Suppressor macrophage treated with lipopolysaccharide for 1 hour (primary cell): ENCODE results near the gene TNS4.
"Not testable (repeated sequence)": the region's sequence is repeated elsewhere in the genome, so short reads cannot be mapped to it uniquely, and the experiment has no call there.

ENCODE experiments used
- DNase-seq, 3 donors: peaks; one replicate each; pipeline ENCODE4 v3.0.0-alpha.2; 2020 to 2022

TNS4 gene, protein sequence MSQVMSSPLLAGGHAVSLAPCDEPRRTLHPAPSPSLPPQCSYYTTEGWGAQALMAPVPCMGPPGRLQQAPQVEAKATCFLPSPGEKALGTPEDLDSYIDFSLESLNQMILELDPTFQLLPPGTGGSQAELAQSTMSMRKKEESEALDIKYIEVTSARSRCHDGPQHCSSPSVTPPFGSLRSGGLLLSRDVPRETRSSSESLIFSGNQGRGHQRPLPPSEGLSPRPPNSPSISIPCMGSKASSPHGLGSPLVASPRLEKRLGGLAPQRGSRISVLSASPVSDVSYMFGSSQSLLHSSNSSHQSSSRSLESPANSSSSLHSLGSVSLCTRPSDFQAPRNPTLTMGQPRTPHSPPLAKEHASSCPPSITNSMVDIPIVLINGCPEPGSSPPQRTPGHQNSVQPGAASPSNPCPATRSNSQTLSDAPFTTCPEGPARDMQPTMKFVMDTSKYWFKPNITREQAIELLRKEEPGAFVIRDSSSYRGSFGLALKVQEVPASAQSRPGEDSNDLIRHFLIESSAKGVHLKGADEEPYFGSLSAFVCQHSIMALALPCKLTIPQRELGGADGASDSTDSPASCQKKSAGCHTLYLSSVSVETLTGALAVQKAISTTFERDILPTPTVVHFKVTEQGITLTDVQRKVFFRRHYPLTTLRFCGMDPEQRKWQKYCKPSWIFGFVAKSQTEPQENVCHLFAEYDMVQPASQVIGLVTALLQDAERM

GRCh38 chr17:40501499-40501911 is at the start of gene TNS4:
Gene TNS4 (minus strand): TSS chr17:40501623. CDS start chr17:40496425, 5,198 bp downstream.
- no peak for DNase-seq

DNA sequence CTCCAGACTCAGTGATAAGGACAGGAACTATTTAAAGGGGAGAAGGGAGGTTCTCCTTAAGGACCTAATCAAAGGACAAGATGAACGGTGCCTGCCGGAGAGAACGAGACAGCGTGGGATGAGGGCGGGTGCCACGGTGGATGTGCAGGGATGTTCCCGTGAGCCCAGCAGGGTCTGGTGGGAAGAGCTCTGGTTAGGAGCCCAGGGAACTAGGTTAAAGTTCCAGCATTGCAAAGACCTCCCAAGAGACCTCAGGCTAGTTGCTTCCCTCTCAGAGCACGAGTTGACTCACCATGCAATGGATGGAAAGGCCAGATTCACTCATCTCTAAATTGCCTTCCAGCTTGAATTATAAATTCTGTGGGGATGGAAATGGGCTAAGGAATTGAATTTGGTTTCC is 49.2 kb upstream of the TNS4 start:
- DNase-seq = no peak

DNA sequence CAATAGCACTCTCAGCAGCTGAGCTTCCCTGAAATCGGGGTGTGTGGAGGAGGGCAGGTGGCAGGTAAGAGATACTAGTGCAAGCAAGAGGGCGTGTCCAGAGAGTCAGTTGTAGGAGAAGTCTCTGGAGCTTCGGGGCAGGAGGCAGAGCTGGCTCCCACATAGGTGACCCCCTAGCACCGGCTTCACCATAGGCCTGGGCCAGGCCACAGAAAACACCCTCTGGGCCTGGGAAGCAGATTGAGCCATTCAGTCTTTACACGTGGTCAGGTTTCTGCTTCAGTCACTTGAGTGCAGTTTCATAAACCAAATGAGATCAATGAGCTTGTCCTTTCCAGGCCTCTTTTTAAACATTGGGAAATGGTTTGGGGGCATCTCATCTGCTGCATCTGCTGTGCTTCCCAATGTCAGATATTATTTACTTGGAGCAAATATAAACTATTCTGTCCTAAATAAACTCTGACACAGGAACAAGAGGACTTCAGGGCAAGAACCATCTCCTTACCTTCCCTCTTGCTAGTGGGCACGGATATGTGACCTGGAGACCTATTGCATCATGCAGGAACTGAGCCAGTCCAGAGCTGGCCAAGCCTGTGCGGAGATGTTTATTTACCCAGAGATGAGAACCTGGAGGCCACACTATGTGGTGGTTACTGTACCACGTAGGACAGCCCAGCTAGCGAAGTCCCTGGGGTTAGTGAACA is 47.7 kb upstream of the TNS4 start:
- DNase-seq = no peak

DNA sequence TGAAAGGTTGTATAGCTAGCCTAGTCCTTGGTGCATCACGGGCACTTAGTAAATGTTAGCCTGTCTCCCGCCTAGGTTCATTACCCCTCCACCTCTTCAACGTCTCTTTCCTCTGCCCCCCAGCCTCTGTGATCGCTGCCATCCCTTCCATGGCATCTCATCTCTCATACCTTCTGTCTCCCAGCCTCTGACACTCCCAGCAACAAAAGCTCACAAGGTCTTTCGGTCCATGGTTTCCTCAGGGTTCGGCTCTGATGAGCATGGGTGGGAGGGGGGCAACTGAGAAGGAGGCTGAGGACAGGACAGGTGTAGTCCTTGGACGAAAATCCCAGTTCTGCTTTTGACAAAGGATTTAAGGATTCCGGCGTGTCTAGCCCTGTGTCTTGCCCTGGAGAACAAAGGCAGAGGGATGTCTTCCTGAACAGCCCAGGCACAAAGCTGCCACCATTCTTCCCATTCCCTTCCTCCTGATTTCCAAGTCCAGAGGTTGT is 47.1 kb upstream of the TNS4 start:
- DNase-seq = no peak

GRCh38 chr17:40547785-40548478 is 46.5 kb upstream of the TNS4 start:
- no peak for DNase-seq

GRCh38 chr17:40547079-40547784 is 45.8 kb upstream of the TNS4 start:
- no peak for DNase-seq

- not testable (repeated sequence) for DNase-seq
Observed at GRCh38 chr17:40546497-40546896, 45.1 kb upstream of the TNS4 start.

DNA sequence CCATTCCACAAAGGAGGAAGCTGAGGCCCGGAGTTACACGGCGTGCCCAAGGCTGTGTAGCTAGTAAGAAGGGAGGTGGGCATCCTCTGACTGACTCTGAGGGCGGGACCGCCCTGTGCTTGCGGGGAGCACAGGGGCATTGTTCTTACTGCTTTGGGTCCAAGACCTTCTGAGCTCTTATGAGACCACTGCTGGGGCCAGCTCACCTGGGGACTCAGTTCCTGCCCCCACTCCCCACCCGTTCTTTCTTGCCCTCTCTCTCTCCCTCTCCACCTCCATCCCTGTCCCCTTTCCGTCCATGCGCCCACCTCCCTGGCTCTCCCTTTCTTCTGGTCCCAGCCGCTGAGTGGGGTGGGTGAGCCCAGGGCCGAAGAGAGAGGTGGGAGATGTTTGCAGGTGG is 44.2 kb upstream of the TNS4 start:
- no peak for DNase-seq

DNA sequence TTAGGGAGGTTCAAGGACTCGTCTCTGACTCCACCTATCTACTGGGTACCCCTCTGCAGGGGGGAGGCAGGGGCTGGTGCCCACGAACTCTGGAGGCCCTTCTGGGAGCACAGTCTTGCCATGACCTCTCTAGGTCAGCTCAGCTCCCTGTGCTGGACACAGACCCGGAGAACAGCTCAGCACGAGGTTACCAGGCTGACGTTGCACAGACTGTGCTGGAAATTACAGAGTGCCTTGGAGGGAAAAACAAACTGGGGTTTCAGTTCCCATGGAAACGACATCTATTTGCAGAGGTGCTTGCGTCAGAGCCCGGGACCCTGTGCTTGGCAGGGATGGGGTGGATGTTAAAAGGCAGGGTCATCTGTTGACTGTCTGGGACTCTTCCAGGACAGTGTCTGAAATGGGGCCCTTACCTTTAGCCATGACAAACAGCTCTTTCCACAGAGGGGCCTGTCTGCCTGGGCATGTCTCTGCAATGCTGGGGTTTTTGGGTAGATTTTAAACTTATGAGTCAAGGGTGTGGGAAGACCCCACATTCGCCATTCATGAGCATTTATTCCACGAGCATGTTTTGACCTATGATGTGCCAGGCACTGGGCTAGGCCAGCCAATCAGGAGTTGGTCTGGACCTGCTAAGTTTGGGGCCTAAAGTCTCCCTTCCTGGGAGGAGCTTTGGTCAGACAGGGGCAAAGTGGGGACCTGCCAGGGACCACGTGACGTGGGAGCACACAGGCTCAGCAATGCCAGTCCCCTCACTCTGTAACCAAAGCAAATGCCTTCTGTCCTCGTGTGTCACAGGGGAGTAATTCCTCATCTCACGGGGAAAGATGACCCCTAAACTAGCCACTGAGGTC is 41.4 kb upstream of the TNS4 start:
- peak; percentile 77 to 90 (median 78) for DNase-seq

DNA sequence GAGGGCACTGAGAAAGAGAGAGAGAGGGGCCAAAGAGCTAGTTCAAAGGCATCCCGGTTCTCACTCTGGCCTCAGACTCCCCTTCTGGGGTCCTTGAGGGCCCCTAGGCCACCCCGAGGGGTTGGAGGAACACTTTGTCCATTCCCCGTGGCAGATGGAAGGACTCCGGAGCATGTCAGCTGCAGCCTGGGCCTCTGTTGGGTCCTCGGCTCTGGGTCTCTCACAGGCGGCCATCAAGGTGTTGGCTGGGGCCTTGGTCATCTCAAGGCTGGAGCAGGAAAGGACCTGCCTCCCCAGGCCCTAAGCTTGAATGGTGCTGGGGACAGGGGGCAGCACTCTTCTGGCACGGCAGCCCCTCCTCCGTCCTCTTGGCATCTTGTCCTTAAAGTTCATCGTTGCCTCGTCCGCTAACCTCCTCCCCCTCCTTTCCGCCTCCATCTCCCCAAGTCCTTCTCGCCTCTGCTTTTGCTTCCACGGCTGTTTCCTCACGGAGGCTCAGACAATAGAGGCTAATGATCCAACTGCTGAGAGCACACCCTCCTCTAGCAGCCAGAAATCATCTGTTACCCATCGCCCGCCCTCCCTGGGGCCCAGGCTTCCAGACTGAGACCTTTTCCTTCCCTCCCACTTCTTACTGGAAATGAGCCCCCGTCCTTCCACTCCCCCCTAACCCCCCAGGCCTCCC is 40.6 kb upstream of the TNS4 start:
- no peak for DNase-seq

- DNase-seq = no peak
Observed at GRCh38 chr17:40541060-40541872, 39.8 kb upstream of the TNS4 start.

DNA sequence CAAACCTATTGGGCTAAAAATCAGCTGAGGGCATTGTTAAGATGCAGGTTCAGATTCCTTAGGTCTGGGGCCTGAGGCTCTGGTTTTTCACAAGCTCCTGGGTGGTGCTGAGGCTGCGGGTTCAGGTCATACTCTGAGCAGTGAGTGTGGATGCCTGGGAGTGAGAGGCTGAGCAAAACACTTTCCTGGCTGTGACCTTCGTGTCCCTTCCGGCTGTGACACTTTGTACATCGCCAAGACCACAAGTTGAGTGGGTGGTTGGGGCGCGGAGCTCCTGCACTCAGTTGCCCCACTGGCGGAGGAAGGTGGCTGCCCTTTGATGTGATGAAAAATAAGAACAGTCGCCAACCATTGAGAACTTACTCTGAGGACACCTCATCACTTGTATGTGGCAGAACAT is 39.0 kb upstream of the TNS4 start:
- no peak for DNase-seq

DNA sequence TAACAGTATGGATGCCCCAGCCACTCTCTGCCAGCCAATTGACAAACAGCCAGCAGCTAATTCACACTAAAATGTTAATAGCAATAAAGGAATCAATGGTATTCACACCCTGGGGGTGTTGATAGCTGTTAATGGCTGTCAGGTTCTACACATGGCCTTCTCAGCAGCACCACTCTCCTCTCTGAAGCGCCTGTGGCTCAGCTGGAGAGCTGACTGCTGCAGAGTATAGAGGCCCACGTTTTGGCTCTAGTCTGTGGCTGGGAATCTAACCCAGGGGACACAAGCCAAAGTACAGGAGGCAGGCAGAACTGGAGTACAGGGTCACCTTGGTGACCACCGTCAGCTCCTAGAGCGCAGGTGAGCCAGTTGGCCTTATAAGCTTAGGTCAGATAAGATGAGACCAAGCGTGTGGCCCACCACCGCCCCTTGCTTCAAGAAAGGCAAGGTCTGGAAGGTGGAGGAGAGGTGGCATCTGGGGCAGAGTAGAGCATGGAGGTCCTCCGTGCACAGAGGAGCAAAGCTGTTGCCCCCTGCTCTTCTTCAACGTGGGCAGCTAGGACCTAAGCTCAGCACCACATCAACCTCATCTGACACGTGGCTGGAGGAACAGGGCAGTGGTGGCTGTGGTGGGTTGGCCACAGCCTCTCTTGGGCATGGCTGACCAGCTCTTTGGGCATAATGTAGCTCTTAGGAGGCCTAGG is 38.4 kb upstream of the TNS4 start:
- no peak for DNase-seq

GRCh38 chr17:40538936-40539705 is 37.7 kb upstream of the TNS4 start:
- DNase-seq = no peak

- no peak for DNase-seq
Observed at GRCh38 chr17:40538019-40538935, 36.9 kb upstream of the TNS4 start.

- no peak for DNase-seq
Observed at GRCh38 chr17:40536295-40537171, 35.1 kb upstream of the TNS4 start.
